Measurements from ENCODE around the gene MYO3B. TPM values are rescaled to one million over a fixed set of nuclear protein-coding genes. Genes with fewer than 3 reads are reported as not detected.

Gene MYO3B
- total and polyA plus RNA-seq, 8 donors = 0.38 to 1.3 (median 0.52) TPM

DNA sequence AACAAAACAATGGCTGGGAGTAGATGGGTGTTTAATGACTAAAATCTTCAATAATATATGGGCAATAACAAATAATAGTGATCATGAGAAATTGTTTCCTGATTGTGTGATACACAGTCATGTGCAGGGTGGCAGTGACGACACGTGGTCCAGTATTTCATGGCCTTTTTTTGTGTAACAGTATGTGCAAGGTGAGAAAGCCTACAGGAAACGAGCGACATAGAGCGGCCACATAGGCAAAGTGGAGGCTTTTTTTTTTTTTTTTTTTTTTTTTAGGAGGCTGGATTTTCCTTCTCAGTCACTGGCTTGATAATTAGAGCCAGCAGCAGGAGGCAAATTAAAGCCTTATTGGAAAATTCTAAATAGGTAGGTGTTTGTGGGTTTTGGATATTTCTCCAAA is 123.7 kb downstream of the MYO3B start:
- no peak overlapping the region for H3K27ac ChIP-seq
- no peak overlapping the region for H3K4me3 ChIP-seq
- ATAC-seq (no peak), FAIRE-seq (no peak), DNase-seq (no peak)
- H3K9me3 ChIP-seq = no peaks in the 10 kb centered on the region
- no peaks in the 10 kb centered on the region for H3K36me3 ChIP-seq
- H3K27me3 ChIP-seq = no peaks in the 10 kb centered on the region
- no peak for TF ChIP-seq CTCF (IDR thresholded peaks at IDR 0.05)
- WGBS, 2 donors = 84 to 91% methylated on average over 5 of the region's 5 CpGs
- intact Hi-C loops (cut with DNase I) = no loop called here
- no peaks in the 10 kb centered on the region for H3K4me1 ChIP-seq

GRCh38 chr2:170305711-170306110 is 127.8 kb downstream of the MYO3B start:
- TF ChIP-seq CTCF (IDR thresholded peaks at IDR 0.05) = no peak
- Histone ChIP-seq H3K27me3 (no peaks in the 10 kb centered on the region), H3K4me3 (no peak overlapping the region), H3K27ac (no peak overlapping the region), H3K36me3 (no peaks in the 10 kb centered on the region), H3K4me1 (peaks cover 0 to 8% (median 6%) of the 10 kb centered on the region in 3 donors), H3K9me3 (no peaks in the 10 kb centered on the region)
- 87 to 89% methylated on average over 2 of the region's 2 CpGs for WGBS, 2 donors
- intact Hi-C loops (cut with DNase I) = no loop called here
- FAIRE-seq (no peak), DNase-seq (no peak), ATAC-seq (no peak)

DNA sequence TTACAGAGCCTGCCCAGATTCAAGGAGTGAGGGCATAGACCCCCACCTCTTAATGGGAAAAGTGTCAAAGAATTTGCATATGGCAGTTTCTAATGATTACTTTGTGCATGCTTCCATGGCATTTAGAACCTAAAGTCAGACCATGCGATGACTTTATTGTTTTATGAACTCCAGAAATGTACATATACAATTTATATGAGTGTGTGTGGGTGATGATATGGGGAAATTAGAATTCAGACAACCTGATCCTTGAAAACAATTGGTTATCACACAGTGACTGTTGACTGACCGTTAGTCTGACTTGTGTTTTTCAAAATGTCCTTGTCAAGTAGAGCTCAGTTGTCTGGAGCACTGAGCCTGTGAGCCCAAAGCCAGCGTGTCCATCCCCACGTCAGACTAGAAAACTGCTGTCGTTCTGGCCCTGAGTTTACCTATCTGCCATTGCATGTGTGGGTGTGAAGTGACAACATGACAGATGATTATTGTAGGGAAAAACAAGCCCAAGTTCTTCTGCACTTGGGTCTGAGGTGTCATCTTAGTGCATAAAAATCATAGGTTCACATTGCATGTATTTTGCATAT is 128.4 kb downstream of the MYO3B start:
- no peak overlapping the region for H3K27ac ChIP-seq
- FAIRE-seq = no peak
- 84% methylated on average over 5 of the region's 5 CpGs for WGBS, 2 donors
- no peaks in the 10 kb centered on the region for H3K27me3 ChIP-seq
- no peaks in the 10 kb centered on the region for H3K9me3 ChIP-seq
- DNase-seq = no peak
- ATAC-seq = no peak
- no peaks in the 10 kb centered on the region for H3K36me3 ChIP-seq
- no peak for TF ChIP-seq CTCF (IDR thresholded peaks at IDR 0.05)
- no peak overlapping the region for H3K4me3 ChIP-seq
- peaks cover 0 to 8% (median 6%) of the 10 kb centered on the region in 3 donors for H3K4me1 ChIP-seq
- intact Hi-C loops (cut with DNase I) = no loop called here

- ATAC-seq (peak; percentile 55 to 78 (median 64)), DNase-seq (no peak), FAIRE-seq (no peak)
- no peak for TF ChIP-seq CTCF (IDR thresholded peaks at IDR 0.05)
- intact Hi-C loops (cut with DNase I) = no loop called here
- H3K4me1 ChIP-seq = peaks cover 0 to 8% (median 6%) of the 10 kb centered on the region in 3 donors
- no peak overlapping the region for H3K4me3 ChIP-seq
- no peaks in the 10 kb centered on the region for H3K36me3 ChIP-seq
- WGBS, 2 donors = 42 to 66% methylated on average over 2 of the region's 2 CpGs
- no peak overlapping the region for H3K27ac ChIP-seq
- no peaks in the 10 kb centered on the region for H3K9me3 ChIP-seq
- H3K27me3 ChIP-seq = no peaks in the 10 kb centered on the region
Measured at GRCh38 chr2:170307052-170307451, 129.1 kb downstream of the MYO3B start.

GRCh38 chr2:170307555-170308351 is 129.8 kb downstream of the MYO3B start:
- WGBS, 2 donors = 77 to 84% methylated on average over 4 of the region's 4 CpGs
- no peak overlapping the region for H3K27ac ChIP-seq
- no peaks in the 10 kb centered on the region for H3K36me3 ChIP-seq
- no peak overlapping the region for H3K4me3 ChIP-seq
- DNase-seq (no peak), ATAC-seq (peak in 2 of 4 donors; percentile 18 to 46), FAIRE-seq (no peak)
- no peaks in the 10 kb centered on the region for H3K9me3 ChIP-seq
- intact Hi-C loops (cut with DNase I) = no loop called here
- no peaks in the 10 kb centered on the region for H3K27me3 ChIP-seq
- peaks cover 0 to 8% (median 6%) of the 10 kb centered on the region in 3 donors for H3K4me1 ChIP-seq
- no peak for TF ChIP-seq CTCF (IDR thresholded peaks at IDR 0.05)

Measured in pancreas (tissue), 10 donors.